ENCODE results near the gene SIDT1. TPM values are rescaled to one million over a fixed set of nuclear protein-coding genes. Genes with fewer than 3 reads are reported as not detected.

SIDT1 gene
- total RNA-seq, 1 experiment from 2014 or later: not detected

DNA sequence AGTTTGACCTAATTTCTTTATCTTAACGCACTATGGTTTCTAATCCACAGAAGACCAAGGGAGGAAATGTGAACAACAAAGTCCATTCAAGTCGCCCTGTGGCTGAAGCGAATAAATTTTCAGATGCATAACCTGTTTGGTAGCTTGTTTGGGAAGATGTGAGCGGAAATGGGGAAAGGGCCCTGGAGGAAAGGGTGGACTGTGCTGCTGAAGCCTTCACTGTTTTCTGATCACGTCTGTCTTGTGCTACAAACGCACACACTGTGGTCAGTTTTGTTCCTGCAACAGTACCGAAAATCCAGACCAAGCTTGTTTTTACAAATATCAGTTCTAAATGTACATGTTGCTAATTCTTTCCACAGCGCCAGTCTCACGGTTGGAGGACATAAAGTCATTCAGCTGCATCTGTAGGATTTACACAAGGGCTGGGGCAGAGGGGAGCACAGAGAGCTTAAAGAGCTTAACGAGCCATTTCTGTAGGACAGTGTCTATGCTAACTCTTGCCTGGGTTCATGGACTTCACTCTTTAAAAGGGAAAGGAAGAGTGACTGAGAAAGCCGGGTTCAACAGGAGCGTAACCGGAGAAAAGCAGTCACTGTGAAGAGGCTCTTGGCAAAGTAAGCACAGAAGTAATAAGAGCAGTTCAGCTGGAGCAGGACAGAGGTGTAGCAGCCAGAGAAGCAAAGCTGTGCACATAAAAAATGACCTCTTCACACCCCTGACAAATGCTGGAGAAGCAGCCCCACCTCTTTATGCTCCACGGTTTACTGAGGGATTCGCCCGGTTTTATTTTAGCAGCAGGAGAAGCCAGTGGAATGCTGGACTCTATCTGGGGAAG, 97.4 kb downstream of the SIDT1 start:
- no peak overlapping the region for H4K5ac ChIP-seq (ENCODE audit: insufficient read length, low read depth, low read length)
- H2AK5ac ChIP-seq (ENCODE audit: insufficient read length, low read length): no peak overlapping the region
- no peak overlapping the region for H4K91ac ChIP-seq (ENCODE audit: insufficient read length, low read depth, low read length)
- no peak overlapping the region for H3K14ac ChIP-seq (ENCODE audit: insufficient read depth, low read length)
- H2AFZ ChIP-seq (ENCODE audit: low read length): no peak overlapping the region
- Mint-ChIP-seq H3K9me3 (no peaks in the 10 kb centered on the region), H3K36me3 (ENCODE audit: insufficient read depth in 1 of 3, low read depth in 3 of 3) (no peaks in the 10 kb centered on the region), H3K4me3 (no peak overlapping the region), H3K27ac (no peak overlapping the region), H3K4me1 (no peaks in the 10 kb centered on the region), H3K27me3 (ENCODE audit: low read depth) (peaks cover 6% of the 10 kb centered on the region)
- H2BK20ac ChIP-seq (ENCODE audit: low read depth, low read length, poor library complexity, severe bottlenecking): no peak overlapping the region
- H3K79me1 ChIP-seq (ENCODE audit: insufficient read depth, low read depth, low read length, poor library complexity, severe bottlenecking): no peaks in the 10 kb centered on the region
- H2BK12ac ChIP-seq (ENCODE audit: insufficient read length, low read depth, low read length): no peak overlapping the region
- no peaks in the 10 kb centered on the region for H3K4me1 ChIP-seq (ENCODE audit: insufficient read depth, low read length)
- no peak overlapping the region for H3K18ac ChIP-seq (ENCODE audit: insufficient read length, low read depth, low read length)
- no peak overlapping the region for H3K56ac ChIP-seq (ENCODE audit: insufficient read length, low read depth, low read length)
- TF ChIP-seq, protein P1, sequence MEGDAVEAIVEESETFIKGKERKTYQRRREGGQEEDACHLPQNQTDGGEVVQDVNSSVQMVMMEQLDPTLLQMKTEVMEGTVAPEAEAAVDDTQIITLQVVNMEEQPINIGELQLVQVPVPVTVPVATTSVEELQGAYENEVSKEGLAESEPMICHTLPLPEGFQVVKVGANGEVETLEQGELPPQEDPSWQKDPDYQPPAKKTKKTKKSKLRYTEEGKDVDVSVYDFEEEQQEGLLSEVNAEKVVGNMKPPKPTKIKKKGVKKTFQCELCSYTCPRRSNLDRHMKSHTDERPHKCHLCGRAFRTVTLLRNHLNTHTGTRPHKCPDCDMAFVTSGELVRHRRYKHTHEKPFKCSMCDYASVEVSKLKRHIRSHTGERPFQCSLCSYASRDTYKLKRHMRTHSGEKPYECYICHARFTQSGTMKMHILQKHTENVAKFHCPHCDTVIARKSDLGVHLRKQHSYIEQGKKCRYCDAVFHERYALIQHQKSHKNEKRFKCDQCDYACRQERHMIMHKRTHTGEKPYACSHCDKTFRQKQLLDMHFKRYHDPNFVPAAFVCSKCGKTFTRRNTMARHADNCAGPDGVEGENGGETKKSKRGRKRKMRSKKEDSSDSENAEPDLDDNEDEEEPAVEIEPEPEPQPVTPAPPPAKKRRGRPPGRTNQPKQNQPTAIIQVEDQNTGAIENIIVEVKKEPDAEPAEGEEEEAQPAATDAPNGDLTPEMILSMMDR (conservative IDR thresholded peaks at IDR 0.05): no peak
- no peak overlapping the region for H4K8ac ChIP-seq (replicated peaks; ENCODE audit: insufficient read length, low read depth, low read length)
- H3K23me2 ChIP-seq (ENCODE audit: insufficient read length, low read depth, low read length, poor library complexity, severe bottlenecking): no peaks in the 10 kb centered on the region
- H3T11ph ChIP-seq (ENCODE audit: low read length): no peak overlapping the region
- H3K27ac ChIP-seq (ENCODE audit: insufficient read length, low read depth, low read length): no peak overlapping the region
- H2BK5ac ChIP-seq (ENCODE audit: insufficient read length, low read length): no peak overlapping the region
- H3K27me3 ChIP-seq (ENCODE audit: insufficient read depth, low read length): no peaks in the 10 kb centered on the region
- no peaks in the 10 kb centered on the region for H3K9me3 ChIP-seq (ENCODE audit: control insufficient read depth, low read depth, low read length)
- H4K20me1 ChIP-seq (ENCODE audit: control insufficient read depth, insufficient read depth, insufficient read length): no peaks in the 10 kb centered on the region
- WGBS (ENCODE audit: extremely low coverage, insufficient read length, low lambda C conversion rate): no CpG with 5 or more reads among the region's 16 CpGs
- no peak overlapping the region for H2BK120ac ChIP-seq (ENCODE audit: low read depth, low read length, poor library complexity, severe bottlenecking)
- no peak overlapping the region for H3K9ac ChIP-seq (ENCODE audit: extremely low read depth, insufficient read length, low read length)
- H3K4ac ChIP-seq (ENCODE audit: low read depth, low read length): no peak overlapping the region
- no peaks in the 10 kb centered on the region for H3K79me2 ChIP-seq (ENCODE audit: insufficient read depth, low read length)
- DNase-seq: no peak
- H3K4me2 ChIP-seq (ENCODE audit: insufficient read depth, insufficient read length, low read length): no peak overlapping the region
- H3K23ac ChIP-seq (ENCODE audit: insufficient read length, low read depth, low read length): no peak overlapping the region
- H2BK15ac ChIP-seq (ENCODE audit: low read depth, low read length): no peak overlapping the region

Measured in H9 (cell line).